Mononuclear cell (primary cell): ENCODE data around the gene MYBPC3. TPM values are rescaled to one million over a fixed set of nuclear protein-coding genes. Genes with fewer than 3 reads are reported as not detected.

Experiments used
- H3K27me3 ChIP-seq: 2 replicates; pipeline ENCODE4 v1.6.0; 2011; ENCODE audit warnings: low read length, control low read depth; ENCODE audit not compliant: insufficient read depth
- H3K4me1 ChIP-seq: 2 replicates; pipeline ENCODE4 v1.5.1; 2011; ENCODE audit warnings: mild to moderate bottlenecking, low read length, control low read depth; ENCODE audit not compliant: insufficient read depth
- H3K4me3 ChIP-seq: 2 replicates; pipeline ENCODE4 v1.5.1; 2011; ENCODE audit warnings: mild to moderate bottlenecking, low read length, moderate library complexity
- H3K9me3 ChIP-seq: 2 replicates; pipeline ENCODE4 v1.5.1; 2011; ENCODE audit warnings: low read depth, mild to moderate bottlenecking, control low read depth, low read length
- total RNA-seq: library from RNA; depleted of rRNA; stranded (reverse); fragments of >200 nt; gene quantifications from one replicate; pipeline ENCODE4 v1.2.3, GENCODE V29; 2012

The MYBPC3 gene
- total RNA-seq, 1 donor: 0.21 TPM

DNA sequence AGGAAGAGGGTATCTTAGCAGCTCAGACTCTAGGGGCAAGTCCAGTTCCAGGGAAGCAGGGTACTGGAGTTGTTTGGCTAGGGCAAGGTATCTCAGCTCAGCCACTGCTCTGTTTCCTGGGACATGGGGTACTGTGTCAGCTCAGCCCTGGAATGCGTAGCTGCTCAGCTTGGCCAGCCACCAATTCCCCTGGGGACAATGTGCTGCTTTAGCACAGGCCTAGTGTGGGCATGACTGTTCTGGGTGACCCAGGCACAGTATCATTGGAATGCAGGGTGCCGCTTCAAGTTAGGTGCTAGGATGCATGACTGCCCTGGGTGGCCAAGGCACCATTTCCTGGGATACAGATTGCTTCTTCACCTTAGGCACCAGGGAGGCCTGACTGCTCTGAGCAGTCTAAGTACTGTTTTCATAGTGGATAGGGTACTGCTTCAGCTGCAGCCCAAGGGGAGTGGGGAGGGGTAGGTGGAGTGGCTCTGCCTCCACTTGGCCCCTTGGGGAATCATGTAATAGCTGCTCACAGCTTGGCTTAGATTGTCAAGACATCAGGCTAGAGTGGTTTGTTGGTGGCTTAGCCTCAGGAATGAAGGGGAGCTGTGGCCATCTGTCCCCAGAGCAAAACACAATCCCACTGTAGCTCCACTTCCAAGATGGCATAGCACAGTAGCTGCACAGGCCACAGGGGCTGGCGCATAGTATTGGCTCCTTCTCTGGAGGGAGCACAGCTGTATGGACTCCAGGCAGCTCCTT lies 46.6 kb downstream of the MYBPC3 start:
- no peaks in the 10 kb centered on the region for H3K27me3 ChIP-seq
- H3K9me3 ChIP-seq: peaks cover 6% of the 10 kb centered on the region
- no peak overlapping the region for H3K4me3 ChIP-seq
- no peaks in the 10 kb centered on the region for H3K4me1 ChIP-seq

DNA sequence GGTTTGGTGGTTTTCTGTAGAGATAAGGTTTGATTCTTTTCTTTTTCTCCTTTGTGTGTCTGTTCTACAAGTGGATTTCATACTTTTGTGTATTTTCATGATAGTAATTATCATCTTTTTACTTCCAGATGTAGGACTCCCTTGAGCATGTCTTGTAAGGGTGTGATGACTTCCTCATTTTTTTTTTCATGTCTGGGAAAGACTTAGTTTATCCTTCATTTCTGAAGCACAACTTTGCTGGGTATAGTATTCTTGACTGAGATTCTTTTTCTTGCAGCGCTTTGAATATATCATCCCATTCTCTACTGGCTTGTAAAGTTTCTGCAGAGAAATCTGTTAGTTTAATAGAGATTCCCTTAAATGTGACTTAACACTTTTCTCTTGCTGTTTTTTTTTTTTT lies 49.6 kb downstream of the MYBPC3 start:
- no peak overlapping the region for H3K4me3 ChIP-seq
- no peaks in the 10 kb centered on the region for H3K4me1 ChIP-seq
- no peaks in the 10 kb centered on the region for H3K27me3 ChIP-seq

DNA sequence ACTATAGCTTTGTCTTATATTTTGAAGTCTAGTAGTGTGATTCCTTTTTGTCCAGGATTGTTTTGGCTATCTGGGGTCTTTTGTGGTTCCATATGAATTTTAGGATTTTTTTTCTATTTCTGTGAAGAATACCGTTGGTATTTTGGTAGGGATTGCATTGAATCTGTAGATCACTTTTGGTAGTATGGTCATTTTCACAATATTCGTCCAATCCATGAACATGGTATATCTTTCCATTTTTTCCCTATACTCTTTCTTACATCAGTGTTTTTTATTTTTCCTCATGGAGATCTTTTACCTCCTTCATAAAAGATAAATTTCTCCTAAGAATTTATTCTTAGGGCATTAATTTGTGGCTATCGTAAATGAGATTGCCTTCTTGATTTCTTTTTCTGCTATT lies 53.4 kb downstream of the MYBPC3 start:
- Histone ChIP-seq H3K4me3 (no peak overlapping the region), H3K9me3 (peaks cover 6% of the 10 kb centered on the region), H3K4me1 (no peaks in the 10 kb centered on the region), H3K27me3 (no peaks in the 10 kb centered on the region)

More for the DNA sequence above, 49.6 kb downstream of the MYBPC3 start:
- peaks cover 6% of the 10 kb centered on the region for H3K9me3 ChIP-seq

DNA sequence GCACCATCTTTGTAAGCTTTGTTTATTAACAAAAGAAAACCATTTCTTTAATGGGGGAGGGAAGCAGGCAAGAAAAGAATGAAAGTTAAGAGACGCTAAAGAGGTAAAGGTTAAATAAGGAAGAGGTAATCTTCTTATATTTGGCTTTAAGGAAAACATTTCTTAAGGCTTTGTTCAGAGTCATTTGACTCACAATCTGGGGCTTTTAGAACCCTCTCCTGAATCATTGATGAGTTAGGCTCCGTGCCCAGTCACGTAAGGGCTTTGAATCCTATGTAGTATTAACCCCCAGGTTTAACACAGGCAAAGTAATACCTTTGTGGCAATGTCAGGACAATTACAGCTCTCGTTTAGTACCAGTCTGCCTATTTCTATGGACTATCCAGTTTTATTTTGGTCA lies 56.5 kb downstream of the MYBPC3 start:
- no peaks in the 10 kb centered on the region for H3K4me1 ChIP-seq
- H3K27me3 ChIP-seq: no peaks in the 10 kb centered on the region
- no peak overlapping the region for H3K4me3 ChIP-seq
- H3K9me3 ChIP-seq: no peaks in the 10 kb centered on the region

DNA sequence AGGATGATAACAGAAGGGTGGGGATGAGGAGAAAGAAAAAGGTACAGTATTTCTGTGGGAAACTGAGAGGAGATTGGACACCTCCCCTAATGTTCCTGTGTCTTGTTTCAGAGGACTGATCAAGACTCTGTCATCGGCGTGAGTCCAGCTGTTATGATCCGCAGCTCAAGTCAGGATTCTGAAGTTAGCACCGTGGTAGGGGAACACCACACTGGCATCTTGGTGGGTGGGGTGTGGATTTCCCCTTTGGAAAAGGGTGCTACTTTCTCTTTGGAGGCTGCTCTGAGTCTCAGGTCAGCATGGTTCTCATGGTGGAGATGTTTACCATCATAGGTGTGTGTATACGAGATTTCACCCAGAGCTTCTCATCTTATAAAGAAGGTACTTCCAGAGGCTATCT lies 57.1 kb downstream of the MYBPC3 start:
- Histone ChIP-seq H3K4me1 (no peaks in the 10 kb centered on the region), H3K4me3 (no peak overlapping the region), H3K9me3 (no peaks in the 10 kb centered on the region), H3K27me3 (no peaks in the 10 kb centered on the region)

DNA sequence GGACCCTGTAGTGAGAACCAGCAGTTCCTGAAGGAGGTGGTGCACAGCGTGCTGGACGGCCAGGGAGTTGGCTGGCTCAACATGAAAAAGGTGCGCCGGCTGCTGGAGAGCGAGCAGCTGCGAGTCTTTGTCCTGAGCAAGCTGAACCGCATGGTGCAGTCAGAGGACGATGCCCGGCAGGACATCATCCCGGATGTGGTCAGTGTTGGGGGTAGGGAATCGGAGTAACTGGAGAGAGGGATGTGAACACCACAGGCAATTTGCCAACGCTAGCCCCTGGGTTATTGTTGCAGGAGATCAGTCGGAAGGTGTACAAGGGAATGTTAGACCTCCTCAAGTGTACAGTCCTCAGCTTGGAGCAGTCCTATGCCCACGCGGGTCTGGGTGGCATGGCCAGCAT lies 62.6 kb downstream of the MYBPC3 start:
- no peaks in the 10 kb centered on the region for H3K4me1 ChIP-seq
- no peaks in the 10 kb centered on the region for H3K27me3 ChIP-seq
- H3K4me3 ChIP-seq: no peak overlapping the region
- H3K9me3 ChIP-seq: no peaks in the 10 kb centered on the region

DNA sequence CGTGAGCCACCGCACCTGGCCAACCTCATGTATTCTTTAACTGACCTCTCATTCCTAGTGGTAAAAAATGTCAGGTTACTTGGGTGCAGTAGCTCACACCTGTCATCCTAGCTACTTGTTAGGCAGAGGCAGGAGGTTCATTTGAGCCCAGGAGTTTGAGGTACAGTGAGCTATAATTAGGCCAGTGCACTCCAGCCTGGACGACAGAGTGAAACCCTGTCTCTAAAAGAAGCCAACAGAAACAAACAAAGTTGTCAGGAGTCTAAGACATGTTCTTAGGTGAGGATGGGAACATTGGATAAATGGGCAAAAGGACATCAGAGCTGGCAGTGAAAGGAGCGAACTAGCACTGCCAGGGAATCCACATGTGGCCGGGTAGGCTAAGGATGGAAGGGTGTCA lies 64.4 kb downstream of the MYBPC3 start:
- no peaks in the 10 kb centered on the region for H3K9me3 ChIP-seq
- no peaks in the 10 kb centered on the region for H3K4me1 ChIP-seq
- no peak overlapping the region for H3K4me3 ChIP-seq
- H3K27me3 ChIP-seq: no peaks in the 10 kb centered on the region

DNA sequence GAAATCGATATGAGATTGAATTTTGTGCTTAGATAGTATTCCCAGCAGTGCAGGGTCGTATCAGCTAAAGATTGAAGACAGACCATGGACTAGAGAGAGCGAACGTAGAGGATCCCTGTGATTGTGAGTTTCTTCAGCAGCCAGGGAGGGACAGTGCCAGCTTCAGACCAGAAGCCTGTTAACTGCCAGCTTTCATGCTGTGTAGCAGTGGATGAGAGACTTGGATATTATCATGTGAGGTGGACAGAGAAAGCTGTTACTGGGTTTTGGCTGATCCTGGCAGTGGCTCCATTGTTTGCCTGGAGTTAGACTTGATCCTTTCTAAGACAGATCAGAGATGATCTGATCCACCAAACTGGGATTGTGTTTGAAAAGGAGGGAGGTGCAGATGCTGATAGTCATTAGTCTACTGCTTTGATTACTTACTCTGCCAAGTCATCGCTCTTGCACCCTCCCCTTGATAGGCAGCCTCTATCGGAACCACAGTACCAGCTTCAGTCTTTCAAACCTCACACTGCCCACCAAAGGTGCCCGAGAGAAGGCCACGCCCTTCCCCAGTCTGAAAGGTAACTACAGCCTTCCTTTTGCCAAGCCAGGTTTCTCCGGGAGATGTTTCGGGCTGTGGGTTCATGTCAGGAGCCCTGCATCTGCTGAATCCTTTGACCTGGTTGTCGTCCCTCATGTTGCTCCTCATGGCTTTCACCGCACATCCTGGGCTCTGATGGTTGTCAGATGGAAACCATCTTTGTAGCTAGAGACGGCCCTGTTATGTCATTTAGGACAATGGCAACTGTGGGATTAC lies 66.3 kb downstream of the MYBPC3 start:
- H3K9me3 ChIP-seq: no peaks in the 10 kb centered on the region
- H3K27me3 ChIP-seq: no peaks in the 10 kb centered on the region
- no peaks in the 10 kb centered on the region for H3K4me1 ChIP-seq
- H3K4me3 ChIP-seq: no peak overlapping the region

DNA sequence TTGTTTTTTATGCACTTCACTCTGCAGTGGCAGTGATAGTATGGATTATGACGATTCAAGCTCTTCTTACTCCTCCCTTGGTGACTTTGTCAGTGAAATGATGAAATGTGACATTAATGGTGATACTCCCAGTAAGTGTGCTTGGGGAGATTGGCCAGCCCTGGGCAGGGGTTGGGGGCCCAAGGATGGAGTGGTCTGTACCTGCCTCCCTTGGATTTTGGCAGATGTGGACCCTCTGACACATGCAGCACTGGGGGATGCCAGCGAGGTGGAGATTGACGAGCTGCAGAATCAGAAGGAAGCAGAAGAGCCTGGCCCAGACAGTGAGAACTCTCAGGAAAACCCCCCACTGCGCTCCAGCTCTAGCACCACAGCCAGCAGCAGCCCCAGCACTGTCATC lies 68.4 kb downstream of the MYBPC3 start:
- H3K9me3 ChIP-seq: no peaks in the 10 kb centered on the region
- H3K4me3 ChIP-seq: no peak overlapping the region
- H3K27me3 ChIP-seq: no peaks in the 10 kb centered on the region

DNA sequence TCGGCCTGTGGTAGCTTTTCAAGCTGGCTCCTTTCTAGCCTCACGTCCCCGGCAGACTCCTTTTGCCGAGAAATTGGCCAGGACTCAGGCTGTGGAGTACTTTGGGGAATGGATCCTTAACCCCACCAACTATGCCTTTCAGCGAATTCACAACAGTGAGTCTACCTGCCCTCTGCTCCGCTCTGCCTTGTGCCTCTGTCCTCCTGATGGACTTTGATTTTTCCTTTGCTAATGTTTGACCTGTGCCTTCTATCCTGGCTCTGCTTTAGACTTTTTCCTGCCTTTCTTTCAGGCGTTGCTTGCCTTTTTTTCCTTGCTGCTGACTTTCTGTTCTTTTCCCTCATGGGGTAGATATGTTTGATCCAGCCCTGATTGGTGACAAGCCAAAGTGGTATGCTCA lies 70.0 kb downstream of the MYBPC3 start:
- H3K4me3 ChIP-seq: no peak overlapping the region
- no peaks in the 10 kb centered on the region for H3K4me1 ChIP-seq
- H3K9me3 ChIP-seq: no peaks in the 10 kb centered on the region
- no peaks in the 10 kb centered on the region for H3K27me3 ChIP-seq

More for the DNA sequence above, 68.4 kb downstream of the MYBPC3 start:
- no peaks in the 10 kb centered on the region for H3K4me1 ChIP-seq

Other genes with a start within 250 kb of the MYBPC3 start
- gene ARFGAP2, start 175.8 kb downstream of the MYBPC3 start, total RNA-seq: 182 TPM
- not detected for gene PACSIN3, start 166.3 kb downstream of the MYBPC3 start, total RNA-seq
- 21.8 TPM for gene DDB2, start 137.7 kb downstream of the MYBPC3 start, total RNA-seq
- 9.2 TPM for gene ACP2, start 103.9 kb downstream of the MYBPC3 start, total RNA-seq
- 1.4 TPM for gene NR1H3, start 94.7 kb downstream of the MYBPC3 start, total RNA-seq
- gene MADD, start 82.6 kb downstream of the MYBPC3 start, total RNA-seq: 87.8 TPM
- gene SPI1, start 25.8 kb upstream of the MYBPC3 start, total RNA-seq: 202 TPM
- gene SLC39A13, start 55.9 kb upstream of the MYBPC3 start, total RNA-seq: 13.4 TPM
- 48.7 TPM for gene PSMC3, start 73.7 kb upstream of the MYBPC3 start, total RNA-seq
- 0.42 TPM for gene RAPSN, start 96.4 kb upstream of the MYBPC3 start, total RNA-seq
- gene CELF1, start 200.4 kb upstream of the MYBPC3 start, total RNA-seq: 142 TPM
- gene PTPMT1, start 212.9 kb upstream of the MYBPC3 start, total RNA-seq: 57.9 TPM
- gene KBTBD4, start 226.3 kb upstream of the MYBPC3 start, total RNA-seq: 43.7 TPM
- gene NDUFS3, start 226.4 kb upstream of the MYBPC3 start, total RNA-seq: 35.3 TPM
- gene FAM180B, start 234.0 kb upstream of the MYBPC3 start, total RNA-seq: not detected
- gene C1QTNF4, start 241.7 kb upstream of the MYBPC3 start, total RNA-seq: 0.31 TPM